ENCODE results near the gene PTPN9.

- TF ChIP-seq POU6F1 (CRISPR knock-in tag; IDR thresholded peaks at IDR 0.05; ENCODE audit: borderline replicate concordance, low read depth) (no peak), ZFP3 (CRISPR knock-in tag; IDR thresholded peaks at IDR 0.05) (no peak), TCF4 (CRISPR knock-in tag; IDR thresholded peaks at IDR 0.05; ENCODE audit: borderline replicate concordance) (no peak), TSHZ2 (CRISPR knock-in tag; IDR thresholded peaks at IDR 0.05) (no peak), PPARA (CRISPR knock-in tag; IDR thresholded peaks at IDR 0.05; ENCODE audit: borderline replicate concordance) (no peak), ZNF70 (CRISPR knock-in tag; IDR thresholded peaks at IDR 0.05) (no peak), ZFP30 (CRISPR knock-in tag; IDR thresholded peaks at IDR 0.05) (no peak), CREB5 (CRISPR knock-in tag; IDR thresholded peaks at IDR 0.05; ENCODE audit: low read depth) (no peak), PATZ1 (CRISPR knock-in tag; IDR thresholded peaks at IDR 0.05; ENCODE audit: borderline replicate concordance) (no peak), CSDC2 (CRISPR knock-in tag; IDR thresholded peaks at IDR 0.05) (no peak), ESRRG (CRISPR knock-in tag; IDR thresholded peaks at IDR 0.05) (no peak)
Observed at GRCh38 chr15:75431682-75432081, 147.4 kb downstream of the PTPN9 start.

Data from SK-N-SH treated with all-trans-retinoic acid at 6 μM for 48 hours (cell line).